Measurements from ENCODE around the gene CIITA.
A peak's percentile ranks its signal among the peaks of the same experiment; 100 is the strongest.

The CIITA gene

DNA sequence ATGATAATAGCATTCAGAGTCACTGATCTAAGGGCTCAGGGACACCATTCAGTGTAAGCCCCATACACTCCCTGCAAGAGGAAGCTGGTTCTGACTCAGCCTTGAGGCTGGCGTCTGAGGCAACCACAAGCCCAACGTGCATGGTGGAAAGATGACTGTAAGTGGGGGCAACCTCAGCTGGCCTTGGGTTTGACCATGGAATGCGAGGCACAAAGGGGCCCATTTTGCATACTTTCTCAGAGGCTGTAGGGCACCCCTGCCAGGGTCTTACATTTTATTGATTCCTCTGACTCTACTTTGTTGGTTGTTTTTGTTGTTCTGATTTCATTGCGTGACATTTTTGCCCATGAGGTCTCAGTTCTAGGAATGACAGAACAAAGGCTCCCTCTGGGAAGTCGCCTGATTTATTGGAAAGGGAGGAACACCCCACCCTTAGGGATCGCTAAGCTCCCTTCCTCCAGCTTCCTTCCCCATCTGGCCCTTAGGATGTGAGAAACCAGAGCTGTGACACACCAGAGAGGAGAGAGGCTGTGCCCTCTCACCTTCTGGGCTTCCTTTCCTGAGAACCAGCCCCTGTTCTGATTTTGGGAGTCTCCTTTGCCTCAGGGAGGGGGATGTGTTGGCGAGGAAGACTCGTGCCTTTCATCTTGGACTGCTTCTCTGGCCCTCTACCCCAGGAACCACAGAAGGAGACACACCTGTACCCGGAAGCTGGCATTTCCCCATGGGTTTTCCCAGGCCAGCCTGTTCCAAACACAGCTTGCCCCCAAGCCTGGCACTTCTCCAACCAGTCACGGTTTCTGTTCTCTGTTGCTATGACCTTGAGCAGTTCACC, 5.6 kb upstream of the CIITA start:
- Histone ChIP-seq H4K20me1 (ENCODE audit: insufficient read depth, low read length) (no peaks in the 10 kb centered on the region), H3K27me3 (ENCODE audit: insufficient read depth, low read length) (no peaks in the 10 kb centered on the region), H3K4me3 (ENCODE audit: low read depth, low read length, poor library complexity, severe bottlenecking) (no peak overlapping the region), H3K9me3 (ENCODE audit: low read length) (no peaks in the 10 kb centered on the region), H3K9ac (ENCODE audit: low read length) (no peak overlapping the region; the same call in 1 of the 2 replicates), H3K4me2 (ENCODE audit: low read length) (peak overlapping the region; percentile 10; the same call in 1 of the 2 replicates), H3K9me2 (ENCODE audit: low read depth, low read length) (no peaks in the 10 kb centered on the region), H2AFZ (ENCODE audit: low read length) (no peak overlapping the region), H3K36me3 (ENCODE audit: insufficient read depth, low read length) (no peaks in the 10 kb centered on the region), H3K4me1 (ENCODE audit: insufficient read depth, low read length, severe bottlenecking) (peaks cover 70% of the 10 kb centered on the region), H3K79me2 (ENCODE audit: insufficient read depth, low read length) (no peaks in the 10 kb centered on the region), H3F3A (ENCODE audit: insufficient read depth, low read length) (no peaks in the 10 kb centered on the region), H3K27ac (ENCODE audit: low read depth, low read length, poor library complexity, severe bottlenecking) (peak overlapping the region; percentile 72)
- no peak for TF ChIP-seq CTCF (IDR thresholded peaks at IDR 0.05; ENCODE audit: low read length)
- no peak for TF ChIP-seq EZH2 (IDR thresholded peaks at IDR 0.05; ENCODE audit: borderline replicate concordance, low read length)

GRCh38 chr16:10876315-10876714, 687 bp upstream of the CIITA start:
- Histone ChIP-seq H3K4me1 (ENCODE audit: insufficient read depth, low read length, severe bottlenecking) (peaks cover 73% of the 10 kb centered on the region), H3K4me2 (ENCODE audit: low read length) (peak overlapping the region; percentile 98), H4K20me1 (ENCODE audit: insufficient read depth, low read length) (no peaks in the 10 kb centered on the region), H2AFZ (ENCODE audit: low read length) (no peak overlapping the region), H3K9me3 (ENCODE audit: low read length) (no peaks in the 10 kb centered on the region), H3F3A (ENCODE audit: insufficient read depth, low read length) (no peaks in the 10 kb centered on the region), H3K36me3 (ENCODE audit: insufficient read depth, low read length) (no peaks in the 10 kb centered on the region), H3K79me2 (ENCODE audit: insufficient read depth, low read length) (peaks cover 19% of the 10 kb centered on the region), H3K27me3 (ENCODE audit: insufficient read depth, low read length) (no peaks in the 10 kb centered on the region), H3K9ac (ENCODE audit: low read length) (peak overlapping the region; percentile 55), H3K27ac (ENCODE audit: low read depth, low read length, poor library complexity, severe bottlenecking) (peak overlapping the region; percentile 89), H3K9me2 (ENCODE audit: low read depth, low read length) (no peaks in the 10 kb centered on the region), H3K4me3 (ENCODE audit: low read depth, low read length, poor library complexity, severe bottlenecking) (peak overlapping the region; percentile 77)
- TF ChIP-seq CTCF (IDR thresholded peaks at IDR 0.05; ENCODE audit: low read length) (no peak), EZH2 (IDR thresholded peaks at IDR 0.05; ENCODE audit: borderline replicate concordance, low read length) (no peak)

DNA sequence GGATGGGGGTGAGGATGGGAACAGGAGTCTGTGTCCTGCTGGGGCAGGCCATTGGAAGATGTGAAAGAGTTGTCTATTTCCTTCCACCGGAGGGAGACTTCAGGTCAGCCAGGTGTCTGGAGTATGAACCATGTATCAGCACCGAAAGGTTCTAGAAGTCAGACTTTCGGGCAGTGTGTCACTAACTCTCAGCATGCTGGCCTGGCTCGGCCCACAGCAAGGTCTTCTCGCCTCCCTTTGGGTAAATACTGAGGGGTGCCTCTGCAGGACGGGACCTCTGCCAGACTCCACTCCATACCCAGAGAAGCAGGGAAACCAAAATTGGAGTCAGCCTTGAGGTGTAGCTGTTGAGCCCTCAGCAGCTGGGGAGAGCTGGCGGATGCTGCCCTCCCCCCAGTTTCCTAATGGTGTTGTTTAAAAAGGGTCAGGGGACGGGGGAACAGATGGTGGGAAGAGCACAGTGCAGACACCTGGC, 507 bp downstream of the CIITA start:
- Histone ChIP-seq H3K9me3 (ENCODE audit: low read length) (no peaks in the 10 kb centered on the region), H3K27me3 (ENCODE audit: insufficient read depth, low read length) (no peaks in the 10 kb centered on the region), H4K20me1 (ENCODE audit: insufficient read depth, low read length) (no peaks in the 10 kb centered on the region), H3K36me3 (ENCODE audit: insufficient read depth, low read length) (no peaks in the 10 kb centered on the region), H3K4me3 (ENCODE audit: low read depth, low read length, poor library complexity, severe bottlenecking) (peak overlapping the region; percentile 77), H3K27ac (ENCODE audit: low read depth, low read length, poor library complexity, severe bottlenecking) (peak overlapping the region; percentile 89), H3K79me2 (ENCODE audit: insufficient read depth, low read length) (peaks cover 27% of the 10 kb centered on the region), H3K4me2 (ENCODE audit: low read length) (peak overlapping the region; percentile 98), H3K9me2 (ENCODE audit: low read depth, low read length) (no peaks in the 10 kb centered on the region), H3K9ac (ENCODE audit: low read length) (peak overlapping the region; percentile 84), H3K4me1 (ENCODE audit: insufficient read depth, low read length, severe bottlenecking) (peaks cover 76% of the 10 kb centered on the region), H3F3A (ENCODE audit: insufficient read depth, low read length) (no peaks in the 10 kb centered on the region; the same call in 1 of the 2 replicates), H2AFZ (ENCODE audit: low read length) (no peak overlapping the region)
- no peak for TF ChIP-seq EZH2 (IDR thresholded peaks at IDR 0.05; ENCODE audit: borderline replicate concordance, low read length)
- TF ChIP-seq CTCF (IDR thresholded peaks at IDR 0.05; ENCODE audit: low read length) = peak; percentile 42
